GM15510 (cell line): ENCODE data around the gene ZFY.

Experiments
- POLR2A ChIP-seq: IDR thresholded peaks from 3 replicates; pipeline ENCODE4 v1.6.1; 2011; ENCODE audit warnings: borderline replicate concordance; ENCODE audit not compliant: insufficient read length; ENCODE audit errors: extremely low read depth

The ZFY gene

GRCh38 chrY:2934861-2935715, at the start of gene ZFY:
ZFY (plus strand) TSS chrY:2935381; CDS start chrY:2953937, 18,556 bp downstream.
- TF ChIP-seq POLR2A: no peak

- TF ChIP-seq POLR2A: no peak
These were observed 49.3 kb upstream of the ZFY start for GRCh38 chrY:2885880-2886279.

- no peak for TF ChIP-seq POLR2A
These were observed 47.8 kb upstream of the ZFY start for GRCh38 chrY:2887386-2887785.

GRCh38 chrY:2887955-2888354, 47.2 kb upstream of the ZFY start:
- no peak for TF ChIP-seq POLR2A

- TF ChIP-seq POLR2A: no peak
These were observed 41.7 kb upstream of the ZFY start for GRCh38 chrY:2893471-2893870.

GRCh38 chrY:2896050-2896449, 39.1 kb upstream of the ZFY start:
- no peak for TF ChIP-seq POLR2A

GRCh38 chrY:2907356-2907755, 27.8 kb upstream of the ZFY start:
- no peak for TF ChIP-seq POLR2A

- TF ChIP-seq POLR2A: no peak
These were observed 21.9 kb upstream of the ZFY start for GRCh38 chrY:2913066-2913815.

GRCh38 chrY:2934078-2934477, 1.1 kb upstream of the ZFY start:
- no peak for TF ChIP-seq POLR2A

- no peak for TF ChIP-seq POLR2A
These were observed 695 bp downstream of the ZFY start for GRCh38 chrY:2935716-2936435.

GRCh38 chrY:2936436-2936750, 1.2 kb downstream of the ZFY start:
- TF ChIP-seq POLR2A: no peak

GRCh38 chrY:2937149-2937548, 2.0 kb downstream of the ZFY start:
- TF ChIP-seq POLR2A: no peak

GRCh38 chrY:2949590-2950252, 14.5 kb downstream of the ZFY start:
- TF ChIP-seq POLR2A: no peak

GRCh38 chrY:2950655-2951054, 15.5 kb downstream of the ZFY start:
- TF ChIP-seq POLR2A: no peak

- TF ChIP-seq POLR2A: no peak
These were observed 17.7 kb downstream of the ZFY start for GRCh38 chrY:2952912-2953311.
